Immature natural killer cell (primary cell): ENCODE results near the gene CDH16. TPM values are rescaled to one million over a fixed set of nuclear protein-coding genes. Genes with fewer than 3 reads are reported as not detected.
"Not testable (repeated sequence)": the region's sequence is repeated elsewhere in the genome, so short reads cannot be mapped to it uniquely, and the experiment has no call there.

Experiments
- DNase-seq, 3 donors: peaks; one replicate each; pipeline ENCODE4 v3.0.0; 2022; ENCODE audit warnings: mixed read lengths in 1 of 3
- H3K27ac Mint-ChIP-seq, 6 donors: one replicate each; pipeline ENCODE4 v1.8.0; 2020; ENCODE audit warnings: mixed read lengths in 6 of 6, mild to moderate bottlenecking in 5 of 6, inconsistent platforms in 4 of 6, moderate library complexity in 3 of 6
- H3K27me3 Mint-ChIP-seq, 3 donors: one replicate each; pipeline ENCODE4 v1.8.0; 2020 to 2021; ENCODE audit warnings: low read depth in 3 of 3, mild to moderate bottlenecking in 3 of 3, mixed read lengths in 3 of 3, moderate library complexity in 3 of 3, inconsistent platforms in 1 of 3
- H3K36me3 Mint-ChIP-seq, 3 donors: one replicate each; pipeline ENCODE4 v1.8.0; 2020; ENCODE audit warnings: mixed read lengths in 3 of 3, inconsistent platforms in 2 of 3, mild to moderate bottlenecking in 2 of 3
- H3K4me1 Mint-ChIP-seq, 2 donors: one replicate each; pipeline ENCODE4 v1.8.0; 2020; ENCODE audit warnings: inconsistent platforms in 2 of 2, mild to moderate bottlenecking in 2 of 2, mixed read lengths in 2 of 2, moderate library complexity in 1 of 2
- H3K4me3 Mint-ChIP-seq, 5 donors: one replicate each; pipeline ENCODE4 v1.8.0; 2020; ENCODE audit warnings: mild to moderate bottlenecking in 5 of 5, mixed read lengths in 5 of 5, inconsistent platforms in 3 of 5, moderate library complexity in 3 of 5
- H3K9me3 Mint-ChIP-seq, 6 donors: one replicate each; pipeline ENCODE4 v1.8.0; 2020; ENCODE audit warnings: mild to moderate bottlenecking in 6 of 6, mixed read lengths in 6 of 6, inconsistent platforms in 4 of 6, moderate library complexity in 3 of 6
- polyA plus RNA-seq, 3 donors: library from polyadenylated mRNA; unstranded; fragments of 300-500 nt; fragmentation: Illumina TruSeq; gene quantifications; one replicate each; pipeline ENCODE4 v1.2.3, GENCODE V29; 2021

Gene CDH16
- polyA plus RNA-seq: not detected

GRCh38 chr16:66918803-66919568 is at the start of gene CDH16:
Gene CDH16 (minus strand): TSS chr16:66918885. CDS start chr16:66918065, 820 bp downstream.
- Mint-ChIP-seq H3K4me1 (peaks cover 0 to under 1% of the 10 kb centered on the region in 2 donors), H3K9me3 (peaks cover 0 to 1% (median 0%) of the 10 kb centered on the region in 6 donors), H3K4me3 (no peak within 1 kb of the TSS), H3K27me3 (peaks cover 0 to 12% (median 10%) of the 10 kb centered on the region in 3 donors), H3K27ac (no peak within 1 kb of the TSS), H3K36me3 (no peaks in the 10 kb centered on the region)
- no peak for DNase-seq

- Mint-ChIP-seq H3K27me3 (peaks cover 2 to 6% (median 3%) of the 10 kb centered on the region in 3 donors), H3K4me1 (no peaks in the 10 kb centered on the region), H3K9me3 (no peaks in the 10 kb centered on the region), H3K27ac (no peak overlapping the region), H3K4me3 (no peak overlapping the region), H3K36me3 (no peaks in the 10 kb centered on the region)
- DNase-seq: no peak
These were observed 45.4 kb upstream of the CDH16 start for GRCh38 chr16:66964049-66964448.

- no peak for DNase-seq
- Mint-ChIP-seq H3K27ac (peak overlapping the region in 1 of 6 donors; percentile 55), H3K36me3 (no peaks in the 10 kb centered on the region), H3K27me3 (peaks cover 0 to 5% (median 3%) of the 10 kb centered on the region in 3 donors), H3K4me1 (no peaks in the 10 kb centered on the region), H3K9me3 (no peaks in the 10 kb centered on the region), H3K4me3 (no peak overlapping the region)
These were observed 43.2 kb upstream of the CDH16 start for GRCh38 chr16:66961914-66962313.

GRCh38 chr16:66961065-66961744 is 42.5 kb upstream of the CDH16 start, which contains the start of gene CES3:
Gene CES3 (plus strand): TSS chr16:66961266. CDS start chr16:66961308, 42 bp downstream.
- DNase-seq: peak in 1 of 3 donors; percentile 30
- H3K36me3 Mint-ChIP-seq: no peaks in the 10 kb centered on the region
- no peaks in the 10 kb centered on the region for H3K9me3 Mint-ChIP-seq
- H3K4me3 Mint-ChIP-seq: no peak within 1 kb of the TSS
- H3K4me1 Mint-ChIP-seq: no peaks in the 10 kb centered on the region
- H3K27ac Mint-ChIP-seq: peak within 1 kb of the TSS in 1 of 6 donors; percentile 55
- H3K27me3 Mint-ChIP-seq: peaks cover 0 to 7% (median 1%) of the 10 kb centered on the region in 3 donors

GRCh38 chr16:66960270-66960669 is 41.6 kb upstream of the CDH16 start:
- H3K4me3 Mint-ChIP-seq: no peak overlapping the region
- no peaks in the 10 kb centered on the region for H3K9me3 Mint-ChIP-seq
- peaks cover 0 to 7% (median 1%) of the 10 kb centered on the region in 3 donors for H3K27me3 Mint-ChIP-seq
- H3K36me3 Mint-ChIP-seq: no peaks in the 10 kb centered on the region
- no peak for DNase-seq
- no peak overlapping the region for H3K27ac Mint-ChIP-seq
- H3K4me1 Mint-ChIP-seq: no peaks in the 10 kb centered on the region

GRCh38 chr16:66959704-66960161 is 41.0 kb upstream of the CDH16 start:
- peaks cover 0 to 4% (median 1%) of the 10 kb centered on the region in 3 donors for H3K27me3 Mint-ChIP-seq

GRCh38 chr16:66958857-66959703 is 40.4 kb upstream of the CDH16 start:
- H3K4me1 Mint-ChIP-seq: no peaks in the 10 kb centered on the region
- peaks cover 0 to 4% (median 1%) of the 10 kb centered on the region in 3 donors for H3K27me3 Mint-ChIP-seq
- no peak for DNase-seq
- peaks cover 0 to under 1% (median 0%) of the 10 kb centered on the region in 3 donors for H3K36me3 Mint-ChIP-seq
- no peaks in the 10 kb centered on the region for H3K9me3 Mint-ChIP-seq
- H3K4me3 Mint-ChIP-seq: no peak overlapping the region
- peak overlapping the region in 1 of 6 donors; percentile 67 for H3K27ac Mint-ChIP-seq

More at GRCh38 chr16:66959704-66960161, 41.0 kb upstream of the CDH16 start:
- H3K9me3 Mint-ChIP-seq: no peaks in the 10 kb centered on the region
- peak overlapping the region in 1 of 6 donors; percentile 15 for H3K27ac Mint-ChIP-seq
- DNase-seq: no peak
- no peaks in the 10 kb centered on the region for H3K4me1 Mint-ChIP-seq
- no peaks in the 10 kb centered on the region for H3K36me3 Mint-ChIP-seq
- no peak overlapping the region for H3K4me3 Mint-ChIP-seq

- H3K9me3 Mint-ChIP-seq, DNase-seq, H3K27ac Mint-ChIP-seq, H3K4me1 Mint-ChIP-seq, H3K4me3 Mint-ChIP-seq, H3K36me3 Mint-ChIP-seq: not testable (repeated sequence)
- peaks cover 4 to 14% (median 9%) of the 10 kb centered on the region in 3 donors for H3K27me3 Mint-ChIP-seq
These were observed 37.4 kb upstream of the CDH16 start for GRCh38 chr16:66956154-66956457.

- not testable (repeated sequence) for H3K4me1 Mint-ChIP-seq, DNase-seq, H3K36me3 Mint-ChIP-seq, H3K9me3 Mint-ChIP-seq, H3K27ac Mint-ChIP-seq, H3K4me3 Mint-ChIP-seq
- peaks cover 4 to 14% (median 10%) of the 10 kb centered on the region in 3 donors for H3K27me3 Mint-ChIP-seq
These were observed 36.9 kb upstream of the CDH16 start for GRCh38 chr16:66955363-66956153.

- peaks cover 8 to 21% (median 14%) of the 10 kb centered on the region in 3 donors for H3K27me3 Mint-ChIP-seq
- no peak overlapping the region for H3K4me3 Mint-ChIP-seq
- peaks cover 0 to 4% (median 0%) of the 10 kb centered on the region in 3 donors for H3K36me3 Mint-ChIP-seq
- peak overlapping the region in 1 of 6 donors; percentile 61 for H3K27ac Mint-ChIP-seq
- peaks cover 0 to 5% of the 10 kb centered on the region in 2 donors for H3K4me1 Mint-ChIP-seq
- DNase-seq: peak; percentile 51 to 62 (median 52)
- H3K9me3 Mint-ChIP-seq: peaks cover 0 to 3% (median 0%) of the 10 kb centered on the region in 6 donors
These were observed 35.5 kb upstream of the CDH16 start for GRCh38 chr16:66954097-66954659.

- no peak for DNase-seq
- H3K4me1 Mint-ChIP-seq: peaks cover 6 to 10% of the 10 kb centered on the region in 2 donors
- peaks cover 11 to 21% (median 14%) of the 10 kb centered on the region in 3 donors for H3K27me3 Mint-ChIP-seq
- peaks cover 0 to 4% (median 0%) of the 10 kb centered on the region in 3 donors for H3K36me3 Mint-ChIP-seq
- H3K27ac Mint-ChIP-seq: peak overlapping the region in 1 of 6 donors; percentile 61
- H3K9me3 Mint-ChIP-seq: peaks cover 0 to 3% (median 0%) of the 10 kb centered on the region in 6 donors
- no peak overlapping the region for H3K4me3 Mint-ChIP-seq
These were observed 34.9 kb upstream of the CDH16 start for GRCh38 chr16:66953462-66954096.

GRCh38 chr16:66952430-66953110 is 33.9 kb upstream of the CDH16 start:
- DNase-seq: no peak
- Mint-ChIP-seq H3K4me1 (peaks cover 15 to 20% of the 10 kb centered on the region in 2 donors), H3K36me3 (peaks cover 0 to 4% (median 0%) of the 10 kb centered on the region in 3 donors), H3K27ac (no peak overlapping the region), H3K9me3 (peaks cover 0 to 3% (median 0%) of the 10 kb centered on the region in 6 donors), H3K27me3 (peaks cover 12 to 27% (median 14%) of the 10 kb centered on the region in 3 donors), H3K4me3 (no peak overlapping the region)
